Measurements from ENCODE around the gene FAM53A.

GRCh38 chr4:1626151-1626550, 58.0 kb downstream of the FAM53A start:
- TF ChIP-seq CTCF (conservative IDR thresholded peaks at IDR 0.05 in 1 of 2, IDR thresholded peaks at IDR 0.05 in 1 of 2; ENCODE audit: low read depth in 1 of 2, low read length in 2 of 2) (no peak), EZH2 (IDR thresholded peaks at IDR 0.05; ENCODE audit: low read length, missing control alignments) (no peak)

All from fibroblast of lung (primary cell).